Daoy (cell line): ENCODE measurements around the gene FAM124A. TPM values are rescaled to one million over a fixed set of nuclear protein-coding genes. Genes with fewer than 3 reads are reported as not detected.
A peak's percentile ranks its signal among the peaks of the same experiment; 100 is the strongest.
"Not testable (repeated sequence)": the region's sequence is repeated elsewhere in the genome, so short reads cannot be mapped to it uniquely, and the experiment has no call there.

Experiments
- DNase-seq: peaks from one replicate; pipeline ENCODE4 v3.0.0-alpha.2; 2015; ENCODE audit warnings: low read depth
- total RNA-seq: library from RNA; depleted of rRNA; stranded (reverse); fragments of >200 nt; shearing (Covaris generic); gene quantifications from 2 replicates; pipeline ENCODE4 v1.2.3, GENCODE V29; 2014

The FAM124A gene
- total RNA-seq, 1 experiment from 2014 or later = 0.46 TPM

GRCh38 chr13:51270623-51271415 lies 48.6 kb downstream of the FAM124A start:
- DNase-seq = no peak

- DNase-seq = no peak
Measured at GRCh38 chr13:51271528-51272085, 49.4 kb downstream of the FAM124A start.

GRCh38 chr13:51275101-51275500 lies 52.9 kb downstream of the FAM124A start:
- no peak for DNase-seq

- peak; percentile 9 for DNase-seq
Measured at GRCh38 chr13:51276636-51277035, 54.4 kb downstream of the FAM124A start.

- DNase-seq = no peak
Measured at GRCh38 chr13:51277928-51278327, 55.7 kb downstream of the FAM124A start.

- no peak for DNase-seq
Measured at GRCh38 chr13:51278426-51279130, 56.4 kb downstream of the FAM124A start.

GRCh38 chr13:51280379-51280940 lies 58.3 kb downstream of the FAM124A start:
- no peak for DNase-seq

- no peak for DNase-seq
Measured at GRCh38 chr13:51282322-51282721, 60.1 kb downstream of the FAM124A start.

GRCh38 chr13:51282923-51283322 lies 60.7 kb downstream of the FAM124A start:
- not testable (repeated sequence) for DNase-seq

- DNase-seq = no peak
Measured at GRCh38 chr13:51283371-51283770, 61.2 kb downstream of the FAM124A start.

- DNase-seq = no peak
Measured at GRCh38 chr13:51284339-51284738, 62.1 kb downstream of the FAM124A start.

- DNase-seq = peak; percentile 69
Measured at GRCh38 chr13:51286135-51287002, 64.2 kb downstream of the FAM124A start.

GRCh38 chr13:51287758-51288157 lies 65.6 kb downstream of the FAM124A start:
- no peak for DNase-seq

GRCh38 chr13:51288254-51288653 lies 66.1 kb downstream of the FAM124A start:
- not testable (repeated sequence) for DNase-seq

- peak; percentile 29 for DNase-seq
Measured at GRCh38 chr13:51291341-51291740, 69.1 kb downstream of the FAM124A start.

- no peak for DNase-seq
Measured at GRCh38 chr13:51292000-51292565, 69.9 kb downstream of the FAM124A start.

GRCh38 chr13:51297556-51297955 lies 75.4 kb downstream of the FAM124A start:
- no peak for DNase-seq

- no peak for DNase-seq
Measured at GRCh38 chr13:51298812-51299211, 76.6 kb downstream of the FAM124A start.

- no peak for DNase-seq
Measured at GRCh38 chr13:51303063-51303552, 80.9 kb downstream of the FAM124A start.

- DNase-seq = no peak
Measured at GRCh38 chr13:51303882-51304281, 81.7 kb downstream of the FAM124A start.
